GM12878 (cell line): ENCODE data around the gene EFTUD2. TPM values are rescaled to one million over a fixed set of nuclear protein-coding genes. Genes with fewer than 3 reads are reported as not detected.

Experiments used
- ATAC-seq: fragments of 200-7000 bp; cut with Tn5 transposase; 3 replicates; pipeline ENCODE4 v1.9.1; 2020; ENCODE audit warnings: mild to moderate bottlenecking, moderate library complexity
- BruUV-seq: library from RNA; stranded (reverse); fragments of 400-500 nt; replicated peaks from 2 replicates; lab custom pipeline; 2021; lab: Mats Ljungman, UMichigan
- CTCF ChIA-PET: fragments of 300-600 bp; sonication (Branson Sonifier 250); formaldehyde crosslinking; extraction: SDS; loops from one replicate; lab custom pipeline; 2021; ENCODE audit warnings: inconsistent platforms; lab: Yijun Ruan, JAX
- POLR2A ChIA-PET: fragments of 350-600 bp; formaldehyde crosslinking; extraction: SDS; loops from one replicate; lab custom pipeline; 2021; ENCODE audit warnings: inconsistent platforms; lab: Charles Lee
- RAD21 ChIA-PET: fragments of 300-600 bp; sonication (Branson Sonifier 250); formaldehyde crosslinking; loops from one replicate; lab custom pipeline; 2023; ENCODE audit warnings: antibody characterized with exemption; ENCODE audit not compliant: unreplicated experiment; lab: Charles Lee
- SMC1A ChIA-PET: fragments of 300-600 bp; sonication (Branson Sonifier 250); formaldehyde crosslinking; loops from one replicate; lab custom pipeline; 2023; ENCODE audit not compliant: unreplicated experiment, uncharacterized antibody; lab: Charles Lee
- DNase-seq: peaks from one replicate; pipeline ENCODE4 v3.0.0-alpha.2; 2011; ENCODE audit warnings: low read depth, low spot score
- FAIRE-seq: peaks from 3 replicates; lab custom pipeline; 2011; peaks lifted over from hg19 to GRCh38; lab: Jason Lieb, UNC
- H2AFZ ChIP-seq: 2 replicates; pipeline ENCODE4 v1.6.0; 2011; ENCODE audit warnings: low read depth, low read length, control low read depth; ENCODE audit not compliant: control insufficient read depth
- H3K27ac ChIP-seq: 2 replicates; pipeline ENCODE4 v1.5.1; 2011; ENCODE audit warnings: control low read depth; ENCODE audit not compliant: control insufficient read depth, insufficient read depth
- H3K27me3 ChIP-seq, 2 experiments: replicated peaks in 1 of 2; 2 replicates each; pipeline versions ENCODE4 v1.6.0 to v1.6.1; 2011; ENCODE audit warnings: low read length in 1 of 2; ENCODE audit not compliant: control insufficient read depth in 2 of 2, insufficient read depth in 2 of 2
- H3K36me3 ChIP-seq, 2 experiments: 2 replicates each; pipeline ENCODE4 v1.5.1; 2011; ENCODE audit warnings: low read length in 1 of 2; ENCODE audit not compliant: control insufficient read depth in 2 of 2, insufficient read depth in 2 of 2
- H3K4me1 ChIP-seq: 2 replicates; pipeline ENCODE4 v1.6.1; 2011; ENCODE audit warnings: mild to moderate bottlenecking, low read length, moderate library complexity, mixed read lengths; ENCODE audit not compliant: control insufficient read depth, insufficient read depth
- H3K4me2 ChIP-seq: 2 replicates; pipeline ENCODE4 v1.6.0; 2011; ENCODE audit warnings: control low read depth; ENCODE audit not compliant: control insufficient read depth, insufficient read depth
- H3K4me3 ChIP-seq: fragments of 200-600 bp; sonication (generic); 2 replicates; pipeline ENCODE4 v1.5.1; 2016
- H3K79me2 ChIP-seq: 2 replicates; pipeline ENCODE4 v1.6.0; 2011; ENCODE audit warnings: low read length; ENCODE audit not compliant: control insufficient read depth, insufficient read depth
- H3K9ac ChIP-seq: 2 replicates; pipeline ENCODE4 v1.8.0; 2011; ENCODE audit warnings: low read length, control low read depth, mixed read lengths; ENCODE audit not compliant: control insufficient read depth, insufficient read depth
- H3K9me3 ChIP-seq: replicated peaks from 3 replicates; pipeline ENCODE4 v1.5.1; 2011; ENCODE audit warnings: mild to moderate bottlenecking, low read length; ENCODE audit not compliant: control insufficient read depth, insufficient read depth
- H4K20me1 ChIP-seq: 2 replicates; pipeline ENCODE4 v1.6.0; 2011; ENCODE audit not compliant: control insufficient read depth, insufficient read depth
- EP300 ChIP-seq, 2 experiments: fragments of 150-350 bp in 1 of 2; IDR thresholded peaks; 2 replicates each; pipeline ENCODE4 v1.6.1; 2011 to 2012; ENCODE audit warnings: low read depth in 2 of 2, low read length in 2 of 2, borderline replicate concordance in 1 of 2, improper control_type of control experiment in 1 of 2, inconsistent platforms in 1 of 2; ENCODE audit not compliant: control insufficient read depth in 1 of 2
- HDAC2 ChIP-seq: fragments of 200-600 bp; sonication (generic); IDR thresholded peaks from 2 replicates; pipeline ENCODE4 v1.6.1; 2017
- LARP7 ChIP-seq: fragments of 450-650 bp; IDR thresholded peaks from 2 replicates; pipeline ENCODE4 v1.6.1; 2017; ENCODE audit warnings: mild to moderate bottlenecking
- NFYA ChIP-seq: IDR thresholded peaks from 2 replicates; pipeline ENCODE4 v1.6.1; 2011; ENCODE audit warnings: low read depth, mild to moderate bottlenecking, low read length, improper control_type of control experiment, borderline replicate concordance
- SREBF1 ChIP-seq: IDR thresholded peaks from 2 replicates; pipeline ENCODE4 v1.6.1; 2012; ENCODE audit warnings: mild to moderate bottlenecking, low read length
- WGBS: methylation state at CpG from one replicate; pipeline ENCODE4 v1.1.6; 2016; ENCODE audit warnings: low lambda C conversion rate; ENCODE audit not compliant: insufficient replicate concordance, insufficient coverage; ENCODE audit errors: missing lambda C conversion rate; 5-methylcytosine and 5-hydroxymethylcytosine counted together
- in situ Hi-C: fragments of 300-500 bp; cut with MboI; formaldehyde crosslinking; loops from 9 replicates; pipeline ENCODE4 v1.14.3; 2018; ENCODE audit warnings: mixed read lengths
- intact Hi-C: fragments of 100-400 bp; cut with micrococcal nuclease; formaldehyde crosslinking; loops from one replicate; pipeline ENCODE4 v1.14.2; 2022; ENCODE audit not compliant: unreplicated experiment
- polyA plus RNA-seq, 11 experiments: library from polyadenylated mRNA; depleted of rRNA in 4 of 11; unstranded in 6 of 11; stranded (reverse) in 5 of 11; fragments of >200 nt; fragmentation: Nextera tagmentation in 4 of 11; fragmentation: Illumina TruSeq in 1 of 11; extraction: Ambion mirVana in 4 of 11; extraction: Trizol in 1 of 11; gene quantifications; 1 replicate in 1 of 11; 2 replicates in 10 of 11; pipeline versions ENCODE4 v1.2.1 to v1.2.3, GENCODE V29; 2011 to 2016; ENCODE audit warnings: inconsistent platforms in 2 of 11, missing spikeins in 2 of 11, low read depth in 1 of 11
- total RNA-seq, 4 experiments: library from RNA; depleted of rRNA in 3 of 4; stranded (reverse); fragments of >200 nt in 3 of 4; fragmentation: Illumina TruSeq in 1 of 4; extraction: Trizol in 1 of 4; gene quantifications; 2 replicates each; pipeline versions ENCODE4 v1.2.1 to v1.2.3, GENCODE V29; 2013 to 2021
- TF ChIP-seq, protein P1 (sequence below): fragments of 450-650 bp; IDR thresholded peaks from 2 replicates; pipeline ENCODE4 v1.6.1; 2018; ENCODE audit warnings: borderline replicate concordance, mild to moderate bottlenecking; ENCODE audit not compliant: partially characterized antibody
- TF ChIP-seq, protein P2 (sequence below): fragments of 450-650 bp; IDR thresholded peaks from 2 replicates; pipeline ENCODE4 v1.6.1; 2016; ENCODE audit warnings: mild to moderate bottlenecking, moderate library complexity, borderline replicate concordance

Gene EFTUD2
- total and polyA plus RNA-seq, 10 of the 15 experiments (the other 5 are each of a cell fraction or from before 2014, with no cell fraction given): 33.0 to 198 (median 126) TPM

DNA sequence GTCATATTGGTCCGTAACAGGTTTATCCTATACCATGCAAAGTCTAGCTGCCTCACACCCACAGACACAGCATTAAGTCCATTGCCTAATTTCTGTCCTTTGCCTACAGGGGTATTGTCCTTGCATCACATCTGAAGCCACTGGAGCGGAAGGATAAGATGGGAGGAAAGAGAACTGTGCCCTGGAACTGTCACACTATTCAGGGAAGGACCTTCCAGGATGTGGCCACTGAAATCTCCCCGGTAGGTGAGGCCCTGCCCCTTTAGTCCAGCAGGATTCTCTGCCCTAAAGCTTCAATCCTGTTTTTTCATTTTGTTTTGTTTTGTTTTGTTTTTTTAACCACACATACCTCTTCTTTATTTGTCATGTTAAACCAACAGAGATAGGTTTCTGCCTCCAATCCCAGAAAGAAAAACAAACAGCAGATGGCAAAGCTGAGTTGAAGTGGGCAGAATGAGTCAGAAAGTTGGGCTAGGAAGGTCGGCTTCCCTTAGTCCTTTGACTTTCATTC is 2.2 kb upstream of the EFTUD2 start:
- Histone ChIP-seq H3K27me3 (no peaks in the 10 kb centered on the region), H3K36me3 (no peaks in the 10 kb centered on the region), H3K4me1 (peaks cover 3% of the 10 kb centered on the region; the same call in 1 of the 2 replicates)
- no TSS peak for BruUV-seq
- TF ChIP-seq SREBF1: no peak
- TF ChIP-seq, protein P1, sequence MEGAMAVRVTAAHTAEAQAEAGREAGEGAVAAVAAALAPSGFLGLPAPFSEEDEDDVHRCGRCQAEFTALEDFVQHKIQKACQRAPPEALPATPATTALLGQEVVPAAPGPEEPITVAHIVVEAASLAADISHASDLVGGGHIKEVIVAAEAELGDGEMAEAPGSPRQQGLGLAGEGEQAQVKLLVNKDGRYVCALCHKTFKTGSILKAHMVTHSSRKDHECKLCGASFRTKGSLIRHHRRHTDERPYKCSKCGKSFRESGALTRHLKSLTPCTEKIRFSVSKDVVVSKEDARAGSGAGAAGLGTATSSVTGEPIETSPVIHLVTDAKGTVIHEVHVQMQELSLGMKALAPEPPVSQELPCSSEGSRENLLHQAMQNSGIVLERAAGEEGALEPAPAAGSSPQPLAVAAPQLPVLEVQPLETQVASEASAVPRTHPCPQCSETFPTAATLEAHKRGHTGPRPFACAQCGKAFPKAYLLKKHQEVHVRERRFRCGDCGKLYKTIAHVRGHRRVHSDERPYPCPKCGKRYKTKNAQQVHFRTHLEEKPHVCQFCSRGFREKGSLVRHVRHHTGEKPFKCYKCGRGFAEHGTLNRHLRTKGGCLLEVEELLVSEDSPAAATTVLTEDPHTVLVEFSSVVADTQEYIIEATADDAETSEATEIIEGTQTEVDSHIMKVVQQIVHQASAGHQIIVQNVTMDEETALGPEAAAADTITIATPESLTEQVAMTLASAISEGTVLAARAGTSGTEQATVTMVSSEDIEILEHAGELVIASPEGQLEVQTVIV: no peak
- no peak for TF ChIP-seq NFYA
- no peak for TF ChIP-seq LARP7
- no peak for TF ChIP-seq HDAC2
- TF ChIP-seq, protein P2, sequence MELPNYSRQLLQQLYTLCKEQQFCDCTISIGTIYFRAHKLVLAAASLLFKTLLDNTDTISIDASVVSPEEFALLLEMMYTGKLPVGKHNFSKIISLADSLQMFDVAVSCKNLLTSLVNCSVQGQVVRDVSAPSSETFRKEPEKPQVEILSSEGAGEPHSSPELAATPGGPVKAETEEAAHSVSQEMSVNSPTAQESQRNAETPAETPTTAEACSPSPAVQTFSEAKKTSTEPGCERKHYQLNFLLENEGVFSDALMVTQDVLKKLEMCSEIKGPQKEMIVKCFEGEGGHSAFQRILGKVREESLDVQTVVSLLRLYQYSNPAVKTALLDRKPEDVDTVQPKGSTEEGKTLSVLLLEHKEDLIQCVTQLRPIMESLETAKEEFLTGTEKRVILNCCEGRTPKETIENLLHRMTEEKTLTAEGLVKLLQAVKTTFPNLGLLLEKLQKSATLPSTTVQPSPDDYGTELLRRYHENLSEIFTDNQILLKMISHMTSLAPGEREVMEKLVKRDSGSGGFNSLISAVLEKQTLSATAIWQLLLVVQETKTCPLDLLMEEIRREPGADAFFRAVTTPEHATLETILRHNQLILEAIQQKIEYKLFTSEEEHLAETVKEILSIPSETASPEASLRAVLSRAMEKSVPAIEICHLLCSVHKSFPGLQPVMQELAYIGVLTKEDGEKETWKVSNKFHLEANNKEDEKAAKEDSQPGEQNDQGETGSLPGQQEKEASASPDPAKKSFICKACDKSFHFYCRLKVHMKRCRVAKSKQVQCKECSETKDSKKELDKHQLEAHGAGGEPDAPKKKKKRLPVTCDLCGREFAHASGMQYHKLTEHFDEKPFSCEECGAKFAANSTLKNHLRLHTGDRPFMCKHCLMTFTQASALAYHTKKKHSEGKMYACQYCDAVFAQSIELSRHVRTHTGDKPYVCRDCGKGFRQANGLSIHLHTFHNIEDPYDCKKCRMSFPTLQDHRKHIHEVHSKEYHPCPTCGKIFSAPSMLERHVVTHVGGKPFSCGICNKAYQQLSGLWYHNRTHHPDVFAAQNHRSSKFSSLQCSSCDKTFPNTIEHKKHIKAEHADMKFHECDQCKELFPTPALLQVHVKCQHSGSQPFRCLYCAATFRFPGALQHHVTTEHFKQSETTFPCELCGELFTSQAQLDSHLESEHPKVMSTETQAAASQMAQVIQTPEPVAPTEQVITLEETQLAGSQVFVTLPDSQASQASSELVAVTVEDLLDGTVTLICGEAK: no peak
- no peak for TF ChIP-seq EP300 (IDR thresholded peaks at IDR 0.05; ENCODE audit: borderline replicate concordance in 1 of 2, control insufficient read depth in 1 of 2, low read depth in 2 of 2, low read length in 2 of 2)
- TF ChIP-seq, all 136 proteins: peak for 0
- Histone ChIP-seq H2AFZ (no peak overlapping the region), H3K4me2 (no peak overlapping the region), H3K79me2 (peaks cover 24% of the 10 kb centered on the region), H3K9me3 (no peaks in the 10 kb centered on the region), H4K20me1 (no peaks in the 10 kb centered on the region), H3K4me3 (no peak overlapping the region), H3K9ac (no peak overlapping the region), H3K27ac (no peak overlapping the region)
- FAIRE-seq (no peak), DNase-seq (no peak), ATAC-seq (no peak)
- WGBS: 29% methylated on average over 4 of the region's 4 CpGs
- RAD21 ChIA-PET: interaction anchor here (1.0 to 1.5 kb wide), 2 partner anchors 12 to 234 kb away, joined by 3 read pairs; partner anchors contain the start of gene ACBD4
- POLR2A ChIA-PET: no interaction called here
- CTCF ChIA-PET: interaction anchor here (0.7 to 3.6 kb wide), 6 partner anchors 10 to 234 kb away, joined by 3 to 15 read pairs (median 6); partner anchors contain the start of gene ACBD4
- SMC1A ChIA-PET: interaction anchor here (0.8 kb wide), 1 partner anchor 23 kb away, joined by 3 read pairs; no protein-coding TSS in a partner anchor
- in situ Hi-C loops (no loop called here), intact Hi-C loops (no loop called here)
